HG03469 (cell line): ENCODE data around the gene PLEKHA4.

Experiments
- ATAC-seq: cut with Tn5 transposase; IDR thresholded peaks from one replicate; pipeline ENCODE4 v1.9.1; 2021; ENCODE audit warnings: mild to moderate bottlenecking, moderate library complexity, moderate number of reproducible peaks; ENCODE audit not compliant: unreplicated experiment

Gene PLEKHA4

DNA sequence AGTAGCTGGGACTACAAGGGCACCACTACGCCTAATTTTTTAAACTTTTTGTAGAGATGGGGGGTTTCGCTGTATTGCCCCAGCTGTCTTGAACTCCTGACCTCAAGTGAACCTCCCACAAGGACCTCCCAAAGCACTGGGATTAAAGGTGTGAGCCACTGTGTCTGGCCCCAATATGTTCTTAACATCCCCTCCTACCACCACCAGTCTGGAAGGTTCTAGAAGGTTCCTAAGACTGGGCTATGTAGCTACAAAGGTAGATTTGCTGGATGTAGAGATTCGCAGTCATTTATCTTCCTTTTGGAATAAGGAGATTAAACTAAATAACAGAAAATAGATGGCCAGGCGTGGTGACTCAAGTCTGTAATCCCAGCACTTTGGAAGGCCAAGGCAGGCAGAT, 37.5 kb downstream of the PLEKHA4 start:
- ATAC-seq: no peak

DNA sequence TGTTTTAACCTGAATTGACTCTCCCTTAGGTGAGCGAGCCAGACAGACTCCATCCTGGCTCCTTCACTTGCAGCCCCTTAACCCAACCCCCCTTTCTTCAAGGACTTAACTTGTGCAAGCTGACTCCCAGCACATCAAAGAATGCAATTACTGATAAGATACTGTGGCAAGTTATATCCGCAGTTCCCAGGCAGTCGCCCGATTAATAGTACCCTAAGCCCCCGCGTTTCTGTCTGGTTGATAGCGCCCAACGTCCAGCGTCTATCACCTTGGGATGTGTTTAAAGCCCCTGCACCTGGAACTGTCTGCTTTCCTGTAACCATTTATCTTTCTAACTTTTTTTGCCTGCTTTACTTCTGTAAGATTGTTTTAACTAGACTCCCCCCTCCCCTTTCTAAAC, 38.3 kb downstream of the PLEKHA4 start:
- no peak for ATAC-seq

DNA sequence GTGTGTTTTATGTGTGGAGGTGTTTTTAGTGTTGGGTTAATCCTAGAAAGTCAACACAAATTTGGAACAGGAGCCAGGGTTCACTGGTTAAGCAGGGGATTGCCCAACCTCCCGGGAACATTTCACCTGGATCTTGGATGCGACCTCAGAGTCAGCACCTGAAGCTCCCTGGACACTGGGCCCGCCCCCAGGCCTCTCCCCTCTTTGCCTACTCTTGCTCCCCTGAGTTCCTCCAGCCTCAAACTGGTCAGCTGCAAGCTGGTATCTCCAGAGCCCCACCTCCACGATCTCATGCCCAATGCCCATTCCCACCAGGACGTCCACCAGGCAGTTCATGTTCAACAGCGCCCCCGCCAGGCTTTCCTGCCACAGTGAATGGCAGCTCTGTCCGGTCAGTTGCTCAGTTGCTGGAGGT, 41.8 kb downstream of the PLEKHA4 start:
- no peak for ATAC-seq

DNA sequence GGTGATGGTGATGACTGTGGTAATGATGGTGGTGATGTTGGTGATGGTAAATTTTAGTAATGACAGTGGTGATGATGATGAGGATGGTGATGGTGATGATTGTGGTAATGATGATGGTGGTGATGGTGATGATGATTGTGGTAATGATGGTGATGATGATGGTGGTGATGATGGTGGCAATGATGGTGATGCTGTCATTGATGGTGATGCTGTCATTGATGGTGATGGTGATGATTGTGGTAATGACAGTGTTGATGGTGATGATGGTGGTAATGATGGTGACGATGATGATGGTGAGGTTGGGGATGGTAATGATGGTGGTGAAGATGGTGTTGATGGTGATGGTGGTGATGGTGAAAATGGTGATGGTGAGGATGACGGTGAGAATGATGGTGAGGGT, 45.9 kb downstream of the PLEKHA4 start:
- ATAC-seq: no peak

DNA sequence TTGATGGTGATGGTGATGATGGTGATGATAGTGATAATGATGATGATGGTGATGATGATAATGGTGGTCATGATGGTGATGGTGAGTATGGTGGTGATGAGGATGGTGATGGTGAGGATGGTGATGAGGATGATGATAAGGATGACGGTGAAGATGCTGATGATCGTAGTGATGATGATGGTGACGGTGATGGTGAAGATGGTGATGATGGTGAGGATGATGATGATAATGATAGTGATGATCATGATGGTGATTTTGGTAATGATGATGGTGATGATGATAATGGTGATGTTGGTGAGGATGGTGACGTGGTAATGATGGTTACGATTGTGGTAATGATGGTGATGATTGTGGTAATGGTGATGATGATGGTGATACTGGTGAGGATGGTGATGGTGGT, 46.8 kb downstream of the PLEKHA4 start:
- no peak for ATAC-seq

DNA sequence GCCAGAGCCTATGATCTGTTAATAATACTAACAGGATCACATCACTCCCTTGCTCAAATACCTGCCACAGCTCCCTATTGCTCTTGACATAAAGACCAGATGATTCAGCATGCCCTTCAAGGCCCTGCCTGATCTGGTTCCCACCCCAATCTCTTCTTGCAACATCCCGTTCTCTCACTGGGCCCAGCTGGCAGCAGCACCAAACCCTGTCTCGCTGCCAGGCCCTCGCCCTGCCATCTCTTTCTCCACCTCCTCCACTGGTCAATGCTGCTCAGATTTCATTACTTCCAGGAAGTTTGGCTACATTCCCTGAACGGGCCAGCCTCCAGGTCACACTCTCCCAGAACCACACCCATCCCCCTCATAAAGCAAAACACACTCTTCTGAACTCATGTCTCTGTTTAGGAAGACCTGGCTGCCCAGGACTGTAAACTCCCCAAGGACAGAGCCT, 49.0 kb downstream of the PLEKHA4 start:
- ATAC-seq: no peak

DNA sequence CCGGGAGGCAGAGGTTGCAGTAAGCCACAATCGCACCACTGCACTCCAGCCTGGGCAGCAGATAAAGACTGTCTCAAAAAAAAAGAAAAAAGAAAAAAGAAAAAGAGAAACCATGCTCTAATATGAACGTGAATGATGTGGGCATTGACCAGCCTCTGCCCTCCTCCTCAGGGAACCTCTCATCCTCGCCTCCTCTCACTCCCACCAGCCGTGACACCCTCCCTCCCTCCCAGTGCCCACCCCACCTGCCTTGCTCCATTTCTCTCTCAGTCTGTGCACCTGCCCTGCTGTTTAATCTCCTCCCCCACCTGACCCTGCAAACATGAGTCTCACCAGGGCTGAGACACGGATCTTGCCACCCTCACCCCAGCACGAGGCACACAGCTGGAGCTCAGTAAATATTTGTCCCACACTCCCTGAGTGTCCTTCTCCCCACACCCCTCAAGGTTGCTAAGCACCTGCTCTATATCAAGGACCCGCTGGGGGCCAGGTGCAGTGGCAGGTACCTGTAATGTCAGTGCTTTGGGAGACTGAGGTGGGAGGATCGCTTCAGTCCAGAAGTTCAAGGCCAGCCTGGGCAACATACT, 50.1 kb downstream of the PLEKHA4 start:
- ATAC-seq: no peak

DNA sequence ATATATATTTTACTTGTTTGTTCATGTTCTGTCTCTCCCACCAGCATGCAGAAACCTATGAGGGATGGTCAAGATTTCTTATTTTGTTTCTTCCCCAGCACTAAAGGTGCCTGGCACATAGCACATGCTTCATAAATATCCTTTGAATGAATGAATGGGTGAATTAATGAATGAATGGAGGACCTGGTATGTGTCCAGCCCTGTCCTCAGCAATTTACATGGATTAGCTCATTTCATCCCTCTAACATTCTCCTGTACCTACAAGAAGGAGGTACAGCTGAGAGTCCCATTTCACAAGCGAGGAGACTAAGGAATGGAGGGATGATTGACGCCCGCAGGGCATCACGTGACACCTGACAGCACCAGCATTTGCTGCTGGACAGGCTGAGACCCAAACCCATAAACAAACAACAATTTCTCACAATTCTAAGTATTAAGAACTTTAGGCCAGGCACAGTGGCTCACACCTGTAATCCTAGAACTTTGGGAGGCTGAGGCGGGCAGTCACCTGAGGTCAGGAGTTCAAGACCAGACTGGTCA, 50.8 kb downstream of the PLEKHA4 start:
- ATAC-seq: no peak

DNA sequence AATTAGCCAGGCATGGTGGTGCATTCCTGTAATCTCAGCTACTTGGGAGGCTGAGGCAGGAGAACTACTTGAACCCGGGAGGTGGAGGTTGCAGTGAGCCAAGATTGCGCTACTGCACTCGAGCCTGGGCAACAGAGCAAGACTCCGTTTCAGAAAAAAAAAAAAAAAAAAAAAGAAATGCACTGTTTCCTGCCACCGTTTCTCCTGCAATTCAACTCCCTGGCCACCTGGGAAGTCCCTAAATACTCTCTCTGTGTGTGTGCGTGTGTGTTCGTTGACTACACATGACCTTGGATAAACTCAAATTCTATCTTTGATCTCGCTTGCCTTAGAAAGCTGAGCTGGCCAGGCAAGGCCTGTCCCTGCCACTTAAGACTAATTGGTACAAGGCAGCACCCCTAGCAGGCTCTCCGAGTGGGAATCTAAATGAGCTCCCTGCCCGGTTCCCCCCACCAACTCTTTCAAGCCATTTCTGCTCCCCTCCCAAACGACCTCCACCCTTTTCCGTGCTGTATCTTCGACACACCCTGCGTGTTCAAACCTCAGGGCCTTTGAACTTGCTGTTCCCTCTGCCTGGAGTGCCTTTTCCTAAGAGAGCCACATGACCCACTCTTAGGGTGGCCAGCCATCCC, 52.4 kb downstream of the PLEKHA4 start:
- no peak for ATAC-seq

DNA sequence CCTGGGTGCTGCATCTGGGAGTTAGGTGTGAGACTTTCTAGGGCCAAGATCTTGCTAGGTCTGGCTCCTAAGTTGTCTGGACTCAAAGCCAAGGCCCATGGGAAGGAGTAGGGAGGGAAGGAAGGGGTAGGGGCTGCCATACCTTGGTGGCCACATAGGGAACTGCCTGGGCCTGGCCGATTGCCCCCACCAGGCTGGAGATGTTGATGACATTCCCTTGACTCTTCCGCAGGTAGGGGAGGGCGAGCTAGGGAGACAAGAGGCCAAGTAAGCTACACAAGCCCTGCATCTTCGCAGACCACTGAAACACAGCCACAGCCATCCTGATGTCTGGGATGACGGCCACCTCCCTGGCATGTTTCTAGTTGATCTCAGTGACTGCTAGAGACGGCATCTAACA, 53.5 kb downstream of the PLEKHA4 start:
- ATAC-seq: no peak

DNA sequence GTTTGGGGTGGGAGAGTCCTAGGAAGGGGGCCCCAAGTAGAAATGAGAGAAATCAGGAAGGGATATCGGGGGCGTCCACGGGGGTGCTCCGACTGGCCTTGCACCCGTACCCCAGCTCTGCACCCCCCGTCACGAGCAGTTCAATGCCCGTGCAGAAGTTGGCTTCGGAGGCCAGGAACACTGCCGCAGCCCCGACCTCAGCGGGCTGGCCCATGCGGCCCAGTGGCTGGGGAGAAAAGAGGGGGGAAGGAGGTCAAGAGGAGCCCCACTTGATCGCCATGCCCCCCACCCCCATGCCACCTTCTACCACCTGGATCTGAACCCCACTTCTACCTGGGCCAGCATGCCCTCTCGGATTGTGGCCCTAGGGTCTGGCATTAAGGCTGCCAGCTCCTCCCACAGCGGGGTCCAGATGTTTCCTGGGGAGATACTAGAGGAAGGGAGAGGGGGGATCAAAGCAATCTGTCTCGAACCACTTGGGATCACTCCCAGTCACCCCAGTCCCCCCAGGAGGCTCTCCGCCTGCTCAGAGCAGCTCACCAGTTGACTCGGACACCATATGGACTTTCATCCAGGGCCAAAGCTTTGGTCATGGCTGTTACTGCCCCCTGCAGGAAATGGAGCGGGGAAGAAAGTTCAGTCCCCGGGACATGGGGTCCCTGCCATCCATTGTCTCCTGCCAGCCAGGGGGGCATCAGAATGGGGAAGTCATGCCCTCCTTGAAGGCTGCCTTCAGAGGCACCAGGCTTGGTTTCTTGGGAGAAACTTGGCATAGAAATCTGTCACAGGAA, 55.1 kb downstream of the PLEKHA4 start:
- ATAC-seq: no peak

DNA sequence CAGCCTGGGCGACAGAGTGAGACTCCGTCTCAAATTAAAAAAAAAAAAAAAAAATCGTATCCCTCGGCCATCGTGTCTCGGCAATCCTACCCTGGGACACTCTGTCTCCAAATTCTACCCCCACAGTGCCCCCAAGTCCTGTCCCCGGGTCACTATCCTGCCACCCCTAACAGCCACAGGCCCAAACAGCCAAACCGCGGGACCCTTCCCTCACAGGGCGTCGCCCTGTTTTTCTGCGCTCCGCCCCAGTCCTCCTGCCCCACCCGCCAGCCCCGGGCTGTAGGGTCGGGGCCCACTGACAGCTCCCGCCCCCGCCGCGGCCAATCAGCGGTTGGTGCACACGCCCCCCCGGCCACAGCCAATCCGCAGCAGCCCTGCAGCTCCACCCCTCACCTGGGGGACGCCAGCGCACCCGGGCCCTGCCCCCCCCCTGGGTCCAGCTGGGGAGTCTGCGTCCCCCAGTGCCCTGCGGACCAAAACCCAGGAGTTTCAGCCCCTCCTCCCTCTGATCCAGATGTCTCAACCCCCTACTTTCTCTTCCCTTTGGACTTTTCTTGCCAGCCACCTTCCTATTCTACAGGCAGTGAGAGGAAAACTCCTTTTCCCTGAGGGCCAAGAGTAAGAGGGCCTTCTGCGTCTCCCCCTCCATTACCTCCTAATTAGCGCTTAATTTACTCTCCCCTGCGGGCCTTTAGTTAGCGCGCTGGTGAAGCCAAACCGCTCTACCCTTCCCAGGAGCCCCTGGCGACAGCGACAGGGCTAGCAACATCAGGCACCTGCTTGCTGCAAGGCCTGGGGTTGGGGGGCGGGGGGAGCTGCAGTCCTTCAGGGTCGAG, 56.1 kb downstream of the PLEKHA4 start:
- ATAC-seq: no peak

DNA sequence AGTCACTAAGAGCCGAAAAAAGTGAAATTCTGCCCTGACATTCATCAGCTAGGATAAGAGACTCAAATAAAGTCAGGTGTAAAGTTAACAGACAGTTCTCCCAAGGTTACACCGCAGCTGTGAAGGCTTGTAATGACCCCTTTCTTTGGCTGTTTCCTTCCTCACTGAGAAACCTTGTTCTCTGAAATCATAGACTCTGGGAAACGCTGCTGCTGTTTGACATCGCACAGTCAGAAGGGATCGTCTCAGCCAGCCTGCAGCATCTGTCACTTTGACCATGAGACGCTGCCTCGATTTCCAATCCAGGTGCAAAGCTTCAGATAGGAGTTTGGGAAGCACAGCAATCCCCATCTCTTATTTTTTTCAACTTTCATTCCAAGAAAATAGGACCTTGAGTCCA, 58.3 kb downstream of the PLEKHA4 start:
- no peak for ATAC-seq

DNA sequence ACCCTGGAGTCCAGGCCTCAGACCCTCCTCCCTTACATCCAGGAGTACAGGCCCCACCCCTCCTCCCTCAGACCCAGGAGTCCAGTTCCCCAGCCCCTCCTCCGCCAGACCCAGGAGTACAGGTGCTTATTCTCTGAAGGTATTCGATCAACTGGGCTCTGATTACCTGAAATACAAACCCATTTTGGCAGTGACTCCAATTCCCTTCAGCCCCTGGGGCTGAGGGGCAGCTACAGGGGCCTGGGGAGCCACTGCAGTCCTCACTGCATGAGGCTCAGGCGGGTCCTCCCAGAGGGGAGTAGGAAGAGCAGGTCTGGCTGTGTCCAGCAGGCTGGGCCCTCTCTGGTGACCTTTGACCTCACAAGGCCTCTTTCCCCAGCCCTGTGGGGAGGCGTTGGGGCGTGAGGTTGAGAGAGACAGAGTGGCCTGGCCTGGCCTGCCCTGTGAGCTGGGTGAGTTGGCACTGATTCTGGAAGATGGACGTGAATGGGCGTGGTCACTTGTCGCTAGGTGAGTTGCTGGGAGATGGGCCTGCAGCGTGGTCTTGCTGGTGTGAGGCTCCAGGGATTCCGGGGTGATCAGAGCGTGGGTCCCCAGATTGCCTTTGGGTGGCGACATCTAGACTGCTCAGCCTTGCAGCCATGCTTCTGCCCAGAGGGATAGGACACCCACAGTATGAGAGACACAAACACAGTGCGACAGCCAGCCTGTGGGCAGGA, 60.7 kb downstream of the PLEKHA4 start:
- no peak for ATAC-seq

DNA sequence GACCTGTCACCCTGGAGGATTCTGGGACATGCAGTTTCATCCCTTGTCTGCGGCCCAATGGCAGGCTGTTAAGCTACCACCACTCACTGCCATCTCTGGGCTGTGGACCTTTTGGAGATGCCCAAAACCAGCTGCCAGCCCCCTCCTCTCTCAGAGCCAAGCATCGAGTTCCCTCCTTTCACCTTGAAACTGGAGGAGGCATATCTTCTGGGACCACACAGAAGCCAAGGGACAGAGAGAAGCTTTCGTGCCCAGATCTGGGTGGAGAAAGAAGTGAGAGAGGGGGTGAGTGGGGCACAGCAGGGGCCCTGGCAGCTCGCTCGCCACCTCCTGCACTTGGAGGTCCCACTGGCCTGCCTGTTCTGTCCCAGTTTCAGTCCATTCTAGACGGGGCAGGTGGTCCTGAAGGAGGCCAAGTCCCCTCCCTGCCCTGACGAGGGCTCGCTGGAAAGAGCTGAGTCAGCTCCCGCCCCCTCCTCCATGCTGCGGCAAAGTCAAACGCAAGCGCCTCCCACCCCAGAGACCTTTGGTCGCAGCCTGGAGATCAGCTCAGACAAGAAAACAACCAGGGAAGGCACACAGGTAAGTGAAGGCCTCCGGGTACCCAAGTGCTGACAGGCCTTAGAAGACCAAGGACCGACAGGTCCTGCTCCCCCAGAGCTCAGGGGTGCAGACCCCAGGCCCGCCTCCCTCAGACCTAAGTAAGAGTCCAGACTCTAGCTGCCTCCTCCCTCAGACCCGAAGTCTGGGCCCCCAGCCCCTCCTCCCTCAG, 61.4 kb downstream of the PLEKHA4 start:
- ATAC-seq: no peak

DNA sequence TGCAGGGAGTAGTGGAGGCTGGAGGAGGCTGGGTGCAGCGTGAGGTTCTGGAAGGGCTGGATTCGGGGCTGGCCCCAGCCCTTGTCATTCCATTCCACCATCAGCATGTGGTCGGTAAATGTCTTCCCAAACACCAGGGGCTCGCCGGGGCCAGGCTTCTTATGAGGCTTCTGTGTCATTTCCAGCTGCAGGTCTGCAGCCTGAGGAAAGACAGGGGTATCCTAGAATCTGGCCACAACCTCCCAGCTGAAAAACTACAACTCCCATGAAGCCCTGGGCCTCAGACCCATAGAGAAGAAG, 61.9 kb downstream of the PLEKHA4 start:
- ATAC-seq: no peak

DNA sequence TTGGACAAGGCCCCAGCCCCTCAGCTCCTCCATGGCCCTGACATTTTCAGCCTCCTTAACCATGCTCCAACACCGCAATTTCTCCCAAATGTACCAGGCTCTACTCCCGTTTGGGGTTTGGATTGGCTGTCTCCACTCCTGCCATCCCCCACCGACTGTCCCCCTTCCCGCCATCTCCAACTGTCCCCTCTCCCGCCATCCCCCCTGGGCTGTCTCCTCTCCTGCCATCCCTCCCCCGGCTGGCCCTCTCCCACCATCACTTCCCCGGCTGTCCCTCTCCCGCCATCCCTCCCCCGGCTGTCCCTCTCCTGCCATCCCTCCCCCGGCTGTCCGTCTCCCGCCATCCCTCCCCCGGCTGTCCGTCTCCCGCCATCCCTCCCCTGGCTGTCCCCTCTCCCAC, 63.0 kb downstream of the PLEKHA4 start:
- ATAC-seq: no peak

DNA sequence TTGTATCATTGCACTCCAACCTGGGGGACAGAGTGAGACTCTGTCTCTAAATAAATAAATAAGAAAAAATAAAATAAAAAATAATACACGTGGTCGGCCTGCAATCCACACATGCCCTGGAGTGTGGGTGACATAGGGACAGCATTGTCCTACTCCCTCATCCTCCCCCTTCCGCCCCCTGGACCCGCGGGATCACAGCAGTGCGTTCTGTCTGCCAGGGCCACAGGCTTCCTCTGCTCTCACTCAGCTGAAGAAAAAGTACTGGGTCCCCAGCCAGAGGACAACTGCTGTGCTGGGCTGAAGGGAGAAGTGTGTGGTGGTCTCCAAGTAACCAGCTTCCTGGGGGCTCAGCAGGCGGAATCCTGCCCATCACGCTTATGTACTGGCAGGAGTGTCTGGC, 63.9 kb downstream of the PLEKHA4 start:
- ATAC-seq: no peak

DNA sequence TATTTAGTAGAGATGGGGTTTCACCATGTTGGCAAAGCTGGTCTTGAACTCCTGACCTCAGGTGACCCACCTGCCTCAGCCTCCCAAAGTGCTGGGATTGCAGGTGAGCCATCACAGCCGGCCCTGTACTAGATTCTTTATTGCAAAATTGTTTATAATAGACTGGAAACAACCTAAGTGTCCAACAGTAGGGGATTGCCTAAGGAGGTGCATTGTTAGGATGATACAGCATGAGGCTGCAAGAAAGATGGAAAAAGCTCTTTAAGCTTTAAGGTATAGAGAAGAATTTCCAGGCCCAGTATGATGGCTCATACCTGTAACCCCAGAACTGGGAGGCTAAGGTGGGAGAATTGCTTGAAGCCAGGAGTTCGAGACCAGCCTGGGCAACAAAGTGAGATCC, 65.8 kb downstream of the PLEKHA4 start:
- no peak for ATAC-seq
